Ishikawa (cell line): ENCODE measurements around the gene SMIM44.

Experiments used
- CEBPB ChIP-seq: IDR thresholded peaks from 2 replicates; pipeline ENCODE4 v1.6.1; 2012
- CREB1 ChIP-seq: IDR thresholded peaks from 2 replicates; pipeline ENCODE4 v1.6.1; 2012; ENCODE audit warnings: low read depth
- EGR1 ChIP-seq: IDR thresholded peaks from 2 replicates; pipeline ENCODE4 v1.6.1; 2012
- EP300 ChIP-seq: IDR thresholded peaks from 2 replicates; pipeline ENCODE4 v1.6.1; 2012; ENCODE audit warnings: borderline replicate concordance
- FOXM1 ChIP-seq: IDR thresholded peaks from 2 replicates; pipeline ENCODE4 v1.6.1; 2012; ENCODE audit warnings: low read depth, borderline replicate concordance
- NFIC ChIP-seq: IDR thresholded peaks from 2 replicates; pipeline ENCODE4 v1.6.1; 2012
- RAD21 ChIP-seq: IDR thresholded peaks from 2 replicates; pipeline ENCODE4 v1.6.1; 2012; ENCODE audit warnings: low read depth
- TAF1 ChIP-seq: IDR thresholded peaks from 2 replicates; pipeline ENCODE4 v1.6.1; 2012; ENCODE audit warnings: low read depth, mild to moderate bottlenecking
- TCF12 ChIP-seq: IDR thresholded peaks from 2 replicates; pipeline ENCODE4 v1.6.1; 2012; ENCODE audit warnings: low read depth
- TEAD4 ChIP-seq: IDR thresholded peaks from 2 replicates; pipeline ENCODE4 v1.6.1; 2012
- YY1 ChIP-seq: IDR thresholded peaks from 2 replicates; pipeline ENCODE4 v1.6.1; 2012; ENCODE audit warnings: low read depth
- ZBTB7A ChIP-seq: IDR thresholded peaks from 2 replicates; pipeline ENCODE4 v1.6.1; 2012; ENCODE audit warnings: low read depth
- TF ChIP-seq, protein P1 (sequence below): IDR thresholded peaks from 2 replicates; pipeline ENCODE4 v1.6.1; 2012
- TF ChIP-seq, protein P2 (sequence below): IDR thresholded peaks from 2 replicates; pipeline ENCODE4 v1.6.1; 2012; ENCODE audit warnings: low read depth, mild to moderate bottlenecking
- TF ChIP-seq, protein P3 (sequence below): IDR thresholded peaks from 2 replicates; pipeline ENCODE4 v1.6.1; 2012

The SMIM44 gene

DNA sequence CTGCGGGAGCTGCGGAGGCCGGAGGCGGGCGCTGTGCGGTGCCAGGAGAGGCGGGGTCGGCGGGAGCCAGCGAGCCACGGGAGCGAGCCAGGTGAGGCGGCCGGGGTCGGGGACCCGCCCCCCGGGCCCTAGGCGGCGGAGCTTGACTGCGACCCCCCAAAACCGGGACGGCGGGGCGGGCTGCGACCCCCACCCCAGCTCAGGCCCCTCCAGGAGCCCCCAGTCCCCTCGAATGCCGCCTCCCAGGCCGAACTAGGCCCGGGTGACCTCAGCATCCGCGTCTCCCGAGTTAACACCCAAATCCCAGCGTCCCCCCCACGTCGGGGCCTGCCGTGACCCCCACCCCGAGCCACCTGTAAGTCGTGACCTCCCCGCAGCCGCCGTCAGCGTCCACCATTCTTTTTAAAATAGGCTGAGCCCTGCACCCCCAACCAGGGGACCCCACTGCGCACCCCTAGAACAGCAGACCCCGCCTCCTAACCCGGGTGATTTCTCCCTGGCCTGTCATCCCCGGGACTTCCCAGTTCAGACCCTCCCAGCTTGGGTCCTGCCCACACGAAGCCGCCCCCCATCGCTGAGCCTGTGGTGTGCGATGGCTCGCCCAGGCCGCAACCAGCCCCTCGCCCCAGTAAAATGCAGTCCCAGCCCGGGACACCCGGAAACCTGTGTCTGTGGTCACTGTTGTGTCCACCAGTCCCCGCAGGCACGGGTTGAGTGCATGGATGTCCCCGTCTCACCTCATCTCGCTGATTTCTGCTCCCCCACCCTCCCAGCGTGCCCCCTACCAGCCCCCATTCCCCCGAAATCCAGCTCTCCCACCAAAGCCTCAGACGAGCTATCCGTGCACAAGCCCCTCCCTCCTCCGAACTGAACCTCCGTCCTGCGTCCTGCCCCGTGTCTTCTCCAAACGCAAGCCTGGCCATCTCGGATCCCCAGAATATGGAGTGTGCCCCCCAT, 23.4 kb upstream of the SMIM44 start:
- TF ChIP-seq TAF1 (no peak), ZBTB7A (peak; percentile 54)
- TF ChIP-seq, protein P1, sequence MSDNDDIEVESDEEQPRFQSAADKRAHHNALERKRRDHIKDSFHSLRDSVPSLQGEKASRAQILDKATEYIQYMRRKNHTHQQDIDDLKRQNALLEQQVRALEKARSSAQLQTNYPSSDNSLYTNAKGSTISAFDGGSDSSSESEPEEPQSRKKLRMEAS: peak; percentile 17; the same call in 1 of the 2 replicates

DNA sequence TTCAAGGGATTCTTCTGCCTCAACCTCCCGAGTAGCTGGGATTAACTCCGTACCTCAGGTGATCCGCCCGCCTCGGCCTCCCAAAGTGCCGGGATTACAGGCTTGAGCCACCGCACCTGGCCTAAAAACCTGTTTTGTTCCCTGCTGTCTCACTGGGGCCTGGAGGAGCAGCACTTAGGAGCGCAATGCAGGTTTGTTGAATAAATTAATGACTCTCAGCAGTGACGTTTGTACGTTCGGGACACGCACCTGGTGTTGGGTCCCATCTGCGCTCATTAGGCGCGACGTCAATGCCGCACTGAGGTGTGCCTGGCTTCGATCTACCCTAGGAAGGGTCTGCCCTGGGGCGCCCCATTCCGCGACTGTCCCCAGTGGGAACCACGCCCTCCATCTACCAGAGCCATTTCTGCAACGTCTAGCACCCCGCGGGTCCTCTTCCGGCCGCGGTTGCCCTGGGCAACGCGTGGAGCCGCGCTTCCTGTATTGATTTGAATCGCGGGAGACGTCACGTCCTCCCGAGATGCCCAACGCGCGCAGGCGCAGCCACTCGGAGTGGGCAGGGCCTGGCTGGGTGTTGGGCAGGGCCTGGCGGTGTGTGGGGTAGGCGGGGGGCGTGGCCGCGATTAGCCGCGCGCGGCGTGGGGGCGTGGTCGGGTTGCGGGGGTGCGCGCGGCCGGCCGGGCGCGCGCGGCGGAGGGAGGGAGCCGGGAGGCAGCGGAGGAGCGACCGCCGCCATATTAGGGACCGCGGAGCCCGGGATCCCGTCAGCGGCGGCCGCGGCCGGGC, 22.6 kb upstream of the SMIM44 start, which contains the start of gene FZR1:
FZR1 (plus strand) TSS at position 714 of the 786 bp plus-strand sequence. CDS start 16,679 bp downstream, outside the sequence.
- TF ChIP-seq, protein P2, sequence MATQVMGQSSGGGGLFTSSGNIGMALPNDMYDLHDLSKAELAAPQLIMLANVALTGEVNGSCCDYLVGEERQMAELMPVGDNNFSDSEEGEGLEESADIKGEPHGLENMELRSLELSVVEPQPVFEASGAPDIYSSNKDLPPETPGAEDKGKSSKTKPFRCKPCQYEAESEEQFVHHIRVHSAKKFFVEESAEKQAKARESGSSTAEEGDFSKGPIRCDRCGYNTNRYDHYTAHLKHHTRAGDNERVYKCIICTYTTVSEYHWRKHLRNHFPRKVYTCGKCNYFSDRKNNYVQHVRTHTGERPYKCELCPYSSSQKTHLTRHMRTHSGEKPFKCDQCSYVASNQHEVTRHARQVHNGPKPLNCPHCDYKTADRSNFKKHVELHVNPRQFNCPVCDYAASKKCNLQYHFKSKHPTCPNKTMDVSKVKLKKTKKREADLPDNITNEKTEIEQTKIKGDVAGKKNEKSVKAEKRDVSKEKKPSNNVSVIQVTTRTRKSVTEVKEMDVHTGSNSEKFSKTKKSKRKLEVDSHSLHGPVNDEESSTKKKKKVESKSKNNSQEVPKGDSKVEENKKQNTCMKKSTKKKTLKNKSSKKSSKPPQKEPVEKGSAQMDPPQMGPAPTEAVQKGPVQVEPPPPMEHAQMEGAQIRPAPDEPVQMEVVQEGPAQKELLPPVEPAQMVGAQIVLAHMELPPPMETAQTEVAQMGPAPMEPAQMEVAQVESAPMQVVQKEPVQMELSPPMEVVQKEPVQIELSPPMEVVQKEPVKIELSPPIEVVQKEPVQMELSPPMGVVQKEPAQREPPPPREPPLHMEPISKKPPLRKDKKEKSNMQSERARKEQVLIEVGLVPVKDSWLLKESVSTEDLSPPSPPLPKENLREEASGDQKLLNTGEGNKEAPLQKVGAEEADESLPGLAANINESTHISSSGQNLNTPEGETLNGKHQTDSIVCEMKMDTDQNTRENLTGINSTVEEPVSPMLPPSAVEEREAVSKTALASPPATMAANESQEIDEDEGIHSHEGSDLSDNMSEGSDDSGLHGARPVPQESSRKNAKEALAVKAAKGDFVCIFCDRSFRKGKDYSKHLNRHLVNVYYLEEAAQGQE: no peak
- TF ChIP-seq ZBTB7A (no peak), TAF1 (peak; percentile 69), CEBPB (no peak), EGR1 (peak; percentile 44; the same call in 1 of the 2 replicates), TEAD4 (no peak), NFIC (0 out of 2 replicates have a peak, but pooled peaks have one; percentile 18), TCF12 (peak; percentile 63), FOXM1 (peak; percentile 100), CREB1 (peak; percentile 95), YY1 (peak; percentile 62), EP300 (peak; percentile 31; the same call in 1 of the 2 replicates), RAD21 (no peak)
- TF ChIP-seq, protein P3, sequence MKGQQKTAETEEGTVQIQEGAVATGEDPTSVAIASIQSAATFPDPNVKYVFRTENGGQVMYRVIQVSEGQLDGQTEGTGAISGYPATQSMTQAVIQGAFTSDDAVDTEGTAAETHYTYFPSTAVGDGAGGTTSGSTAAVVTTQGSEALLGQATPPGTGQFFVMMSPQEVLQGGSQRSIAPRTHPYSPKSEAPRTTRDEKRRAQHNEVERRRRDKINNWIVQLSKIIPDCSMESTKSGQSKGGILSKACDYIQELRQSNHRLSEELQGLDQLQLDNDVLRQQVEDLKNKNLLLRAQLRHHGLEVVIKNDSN: no peak
- TF ChIP-seq, protein P1: peak; percentile 86

DNA sequence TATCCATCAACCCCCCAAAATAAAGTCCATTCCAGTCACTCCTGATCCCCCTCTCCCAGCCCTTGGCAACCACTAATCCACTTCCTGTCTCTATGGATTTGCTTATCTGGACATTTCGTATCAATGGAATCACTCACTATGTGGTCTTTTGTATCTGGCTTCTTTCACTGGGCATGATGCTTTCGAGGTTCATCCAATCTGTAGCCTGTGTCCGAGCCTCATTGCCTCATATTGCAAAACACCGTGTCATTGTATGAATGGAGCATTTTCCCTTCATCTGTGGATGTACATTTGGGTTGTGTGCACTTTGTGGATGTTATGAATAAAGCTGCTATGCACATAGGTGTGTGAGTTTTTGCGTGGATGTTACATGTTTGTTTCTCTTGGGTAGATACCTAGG, 21.5 kb upstream of the SMIM44 start:
- no peak for TF ChIP-seq FOXM1

DNA sequence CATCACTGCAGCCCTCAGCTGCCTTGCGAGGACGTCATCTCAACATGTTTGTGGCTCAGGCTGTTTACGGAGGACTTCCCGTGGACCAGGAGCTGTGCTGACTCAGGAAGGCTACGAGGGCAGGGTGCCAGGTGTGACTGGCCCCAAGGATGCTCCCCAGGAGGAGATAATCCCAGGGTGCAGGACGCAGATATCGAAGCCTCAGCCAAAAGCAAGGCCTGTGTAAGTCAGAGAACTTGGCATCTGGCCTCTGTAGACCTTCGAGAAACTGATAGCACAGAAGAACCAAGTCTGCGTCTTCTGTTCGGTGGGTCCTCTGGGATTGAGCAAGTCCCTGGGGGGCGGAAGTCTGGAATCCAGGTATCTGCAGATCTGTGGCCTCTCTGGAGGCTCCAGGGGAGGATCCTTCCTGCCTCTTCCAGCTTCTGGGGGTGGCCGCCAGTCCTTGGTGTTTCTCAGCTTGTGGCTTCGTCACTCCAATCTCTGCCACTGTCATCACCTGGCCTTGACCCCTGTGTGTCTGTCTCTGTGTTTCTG, 19.9 kb upstream of the SMIM44 start:
- TF ChIP-seq TCF12: no peak
- TF ChIP-seq EGR1: no peak
- TF ChIP-seq ZBTB7A: no peak
- TF ChIP-seq YY1: no peak
- TF ChIP-seq, protein P1: no peak
- no peak for TF ChIP-seq RAD21
- no peak for TF ChIP-seq CREB1
- no peak for TF ChIP-seq TEAD4

DNA sequence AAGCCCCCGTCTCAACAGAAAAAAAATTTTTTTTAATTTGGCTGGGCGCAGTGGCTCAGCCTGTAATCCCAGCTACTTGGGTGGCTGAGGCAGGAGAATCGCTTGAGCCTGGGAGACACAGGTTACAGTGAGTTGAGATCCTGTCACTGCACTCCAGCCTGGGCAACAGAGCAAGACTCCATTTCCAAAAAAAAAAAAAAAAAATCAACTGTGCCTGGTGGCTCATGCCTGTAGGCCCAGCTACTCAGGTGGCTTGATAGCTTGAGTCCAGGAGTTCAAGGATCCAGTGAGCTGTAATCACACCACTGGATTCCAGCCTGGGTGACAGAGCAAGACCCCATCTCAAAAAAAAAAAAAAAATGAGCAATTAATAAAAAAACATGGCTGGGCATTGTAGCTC, 18.5 kb upstream of the SMIM44 start:
- TF ChIP-seq, protein P2: no peak
- no peak for TF ChIP-seq TCF12
- no peak for TF ChIP-seq EGR1
- TF ChIP-seq TAF1: no peak
- TF ChIP-seq CEBPB: no peak

DNA sequence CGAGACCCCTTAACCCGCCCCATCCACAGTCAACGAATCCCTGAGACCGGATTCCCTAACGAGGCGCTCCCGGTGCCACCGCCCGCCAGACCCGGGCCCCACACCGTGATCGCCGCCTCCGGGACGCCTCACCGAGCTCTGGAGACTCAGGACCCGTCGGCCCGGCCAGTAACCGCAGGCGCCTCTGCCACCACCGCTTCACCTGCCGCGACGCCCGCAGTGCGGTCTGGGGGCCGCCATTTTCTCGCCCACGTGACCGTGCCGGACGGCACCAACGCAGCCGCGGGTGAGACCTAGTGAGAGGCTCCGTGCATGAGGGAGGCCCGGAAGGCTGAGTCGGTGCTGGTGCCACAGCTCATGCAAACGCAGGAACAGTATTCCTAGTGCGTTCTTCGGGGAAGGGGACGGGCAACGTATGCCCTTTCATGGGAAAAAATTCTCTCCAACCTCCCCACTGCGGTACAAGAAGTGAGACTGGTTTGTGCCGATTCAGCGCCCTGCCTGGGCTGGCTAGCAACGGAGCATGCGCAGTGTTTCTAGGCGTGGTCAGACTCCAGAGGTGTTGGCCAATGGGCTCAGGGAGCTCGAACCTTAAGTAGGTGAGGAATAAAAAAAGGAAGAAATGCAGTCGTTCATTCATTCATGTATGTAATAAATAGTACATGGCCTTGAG, 17.3 kb upstream of the SMIM44 start, which contains the start of gene DOHH:
DOHH (minus strand) TSS at position 246 of the 673 bp plus-strand sequence. CDS start 3,860 bp downstream, outside the sequence.
- TF ChIP-seq TAF1 (peak; percentile 100), CREB1 (no peak), YY1 (peak; percentile 99), TCF12 (peak; percentile 61; the same call in 1 of the 2 replicates), CEBPB (no peak), NFIC (peak; percentile 33; the same call in 1 of the 2 replicates), EP300 (peak; percentile 82), ZBTB7A (no peak), EGR1 (peak; percentile 40; the same call in 1 of the 2 replicates), RAD21 (no peak), FOXM1 (0 out of 2 replicates have a peak, but pooled peaks have one; percentile 33), TEAD4 (no peak)
- TF ChIP-seq, protein P3: peak; percentile 100
- TF ChIP-seq, protein P2: 0 out of 2 replicates have a peak, but pooled peaks have one; percentile 23
- TF ChIP-seq, protein P1: peak; percentile 96
